HepG2 (cell line): Measurements from ENCODE around the gene LRFN2. TPM values are rescaled to one million over a fixed set of nuclear protein-coding genes. Genes with fewer than 3 reads are reported as not detected.

Experiments
- ATAC-seq: fragments of 200-7000 bp; cut with Tn5 transposase; 3 replicates; pipeline ENCODE4 v1.9.1; 2020; ENCODE audit warnings: mild to moderate bottlenecking, moderate library complexity
- BruUV-seq: library from RNA; stranded (reverse); fragments of 400-500 nt; replicated peaks from 2 replicates; lab custom pipeline; 2021; lab: Mats Ljungman, UMichigan
- CTCF ChIA-PET: fragments of 300-600 bp; formaldehyde crosslinking; extraction: SDS; loops from one replicate; lab custom pipeline; 2021; ENCODE audit warnings: low total read pairs, inconsistent platforms, low intra/inter-chr PET ratio; lab: Yijun Ruan, JAX
- POLR2A ChIA-PET: fragments of 350-600 bp; sonication (Branson Sonifier 250); formaldehyde crosslinking; loops from one replicate; lab custom pipeline; 2020; ENCODE audit warnings: antibody characterized with exemption, inconsistent platforms; lab: Yijun Ruan, JAX
- DNase-seq: peaks from one replicate; pipeline ENCODE4 v3.0.0-alpha.2; 2015; ENCODE audit warnings: low spot score
- FAIRE-seq: peaks from 3 replicates; lab custom pipeline; 2011; peaks lifted over from hg19 to GRCh38; lab: Jason Lieb, UNC
- H2AFZ ChIP-seq: one replicate; pipeline ENCODE4 v1.6.1; 2011; ENCODE audit warnings: low read length, inconsistent platforms
- H3K27ac ChIP-seq: fragments of 300-600 bp; 3 replicates; pipeline ENCODE4 v1.8.0; 2011; ENCODE audit warnings: mixed run types, mild to moderate bottlenecking, mixed read lengths, low read length, inconsistent platforms; ENCODE audit not compliant: insufficient read depth; ENCODE audit errors: extremely low read length
- H3K27me3 ChIP-seq, 2 experiments: fragments of 200-600 bp in 1 of 2; 2 replicates in 1 of 2; 3 replicates in 1 of 2; pipeline versions ENCODE4 v1.6.0 to v1.8.0; 2011; ENCODE audit warnings: low read length in 2 of 2, mild to moderate bottlenecking in 2 of 2, moderate library complexity in 2 of 2, inconsistent platforms in 1 of 2; ENCODE audit not compliant: insufficient read depth in 2 of 2, control insufficient read depth in 1 of 2
- H3K36me3 ChIP-seq, 2 experiments: fragments of 200-600 bp in 1 of 2; replicated peaks in 1 of 2; 2 replicates in 1 of 2; 3 replicates in 1 of 2; pipeline versions ENCODE4 v1.5.1 to v1.8.0; 2011; ENCODE audit warnings: low read length in 2 of 2, inconsistent platforms in 1 of 2; ENCODE audit not compliant: insufficient read depth in 2 of 2, control insufficient read depth in 1 of 2
- H3K4me1 ChIP-seq: 2 replicates; pipeline ENCODE4 v1.5.1; 2012; ENCODE audit warnings: low read length, inconsistent platforms; ENCODE audit not compliant: insufficient read depth
- H3K4me2 ChIP-seq: 2 replicates; pipeline ENCODE4 v1.6.0; 2011; ENCODE audit warnings: low read depth, low read length, inconsistent platforms
- H3K4me3 ChIP-seq, 3 experiments: fragments of 200-600 bp in 1 of 3; sonication (generic), shearing (Covaris generic) in 1 of 3; replicated peaks in 1 of 3; 2 replicates each; pipeline ENCODE4 v1.5.1; 2011 to 2016; ENCODE audit warnings: low read length in 3 of 3, inconsistent platforms in 2 of 3, low read depth in 2 of 3, mild to moderate bottlenecking in 2 of 3, control low read depth in 1 of 3, mixed read lengths in 1 of 3; ENCODE audit not compliant: insufficient read depth in 1 of 3
- H3K79me2 ChIP-seq: one replicate; pipeline ENCODE4 v1.6.1; 2011; ENCODE audit warnings: low read length, inconsistent platforms; ENCODE audit not compliant: insufficient read depth
- H3K9ac ChIP-seq: 2 replicates; pipeline ENCODE4 v1.6.0; 2011; ENCODE audit warnings: mild to moderate bottlenecking, low read depth, low read length, inconsistent platforms; ENCODE audit not compliant: insufficient read depth
- H3K9me3 ChIP-seq: 2 replicates; pipeline ENCODE4 v1.5.1; 2012; ENCODE audit warnings: mild to moderate bottlenecking, low read length
- H4K20me1 ChIP-seq: 2 replicates; pipeline ENCODE4 v1.6.0; 2011; ENCODE audit warnings: inconsistent platforms, mild to moderate bottlenecking, low read length, moderate library complexity; ENCODE audit not compliant: insufficient read depth
- CREM ChIP-seq, 2 experiments: sonication (generic) in 1 of 2; formaldehyde crosslinking in 1 of 2; IDR thresholded peaks; 2 replicates each; pipeline versions ENCODE4 v1.4.0 to v1.6.1; 2016 to 2020; ENCODE audit warnings: antibody characterized with exemption in 1 of 2, mild to moderate bottlenecking in 1 of 2, missing genetic modification reagents in 1 of 2
- FOXO1 ChIP-seq: sonication (generic); formaldehyde crosslinking; IDR thresholded peaks from 2 replicates; pipeline ENCODE4 v1.4.0; 2020; ENCODE audit warnings: missing genetic modification reagents
- NRL ChIP-seq: sonication (generic); formaldehyde crosslinking; IDR thresholded peaks from 2 replicates; pipeline ENCODE4 v1.5.0; 2020; ENCODE audit warnings: missing genetic modification reagents, mild to moderate bottlenecking, moderate library complexity, borderline replicate concordance
- ZFP41 ChIP-seq: sonication (generic); formaldehyde crosslinking; IDR thresholded peaks from 2 replicates; pipeline ENCODE4 v1.4.0; 2020; ENCODE audit warnings: mild to moderate bottlenecking, missing genetic modification reagents, borderline replicate concordance
- ZNF280D ChIP-seq: sonication (generic); formaldehyde crosslinking; IDR thresholded peaks from 2 replicates; pipeline ENCODE4 v1.5.1; 2020; ENCODE audit warnings: mild to moderate bottlenecking, missing genetic modification reagents
- WGBS: methylation state at CpG from one replicate; pipeline ENCODE4 v1.1.6; 2017; ENCODE audit warnings: low lambda C conversion rate; 5-methylcytosine and 5-hydroxymethylcytosine counted together
- in situ Hi-C: cut with HindIII; loops from 2 replicates; pipeline ENCODE4 v1.10.0; 2017; ENCODE audit warnings: low pct_unique_long_range_greater_than_20kb; ENCODE audit not compliant: extremely low pct_ligation_motif_present
- intact Hi-C: fragments of 100-400 bp; cut with micrococcal nuclease; formaldehyde crosslinking; loops from one replicate; pipeline ENCODE4 v1.10.0; 2022; ENCODE audit not compliant: unreplicated experiment
- polyA plus RNA-seq, 8 experiments: library from polyadenylated mRNA; depleted of rRNA in 3 of 8; stranded (reverse) in 7 of 8; unstranded in 1 of 8; fragments of >200 nt; fragmentation: Illumina TruSeq in 4 of 8; extraction: Trizol in 4 of 8; gene quantifications; 2 replicates each; pipeline versions ENCODE4 v1.2.1 to v1.2.3, GENCODE V29; 2011 to 2016; ENCODE audit warnings: low read depth in 4 of 8, missing spikeins in 1 of 8, mixed read lengths in 1 of 8; ENCODE audit not compliant: insufficient read depth in 1 of 8
- total RNA-seq, 5 experiments: library from RNA; depleted of rRNA; stranded (reverse); fragments of >200 nt; fragmentation: Illumina TruSeq; extraction: Trizol; gene quantifications; 2 replicates each; pipeline ENCODE4 v1.2.3, GENCODE V29; 2016; ENCODE audit warnings: low read depth in 1 of 5
- TF ChIP-seq, protein P1 (sequence below): IDR thresholded peaks from 2 replicates; pipeline ENCODE4 v1.6.1; 2016; ENCODE audit warnings: missing biosample characterization, missing genetic modification reagents, low read depth

The LRFN2 gene
- total and polyA plus RNA-seq, 2 of the 13 experiments (the other 11 are each of a cell fraction or from before 2014, with no cell fraction given): not detected

DNA sequence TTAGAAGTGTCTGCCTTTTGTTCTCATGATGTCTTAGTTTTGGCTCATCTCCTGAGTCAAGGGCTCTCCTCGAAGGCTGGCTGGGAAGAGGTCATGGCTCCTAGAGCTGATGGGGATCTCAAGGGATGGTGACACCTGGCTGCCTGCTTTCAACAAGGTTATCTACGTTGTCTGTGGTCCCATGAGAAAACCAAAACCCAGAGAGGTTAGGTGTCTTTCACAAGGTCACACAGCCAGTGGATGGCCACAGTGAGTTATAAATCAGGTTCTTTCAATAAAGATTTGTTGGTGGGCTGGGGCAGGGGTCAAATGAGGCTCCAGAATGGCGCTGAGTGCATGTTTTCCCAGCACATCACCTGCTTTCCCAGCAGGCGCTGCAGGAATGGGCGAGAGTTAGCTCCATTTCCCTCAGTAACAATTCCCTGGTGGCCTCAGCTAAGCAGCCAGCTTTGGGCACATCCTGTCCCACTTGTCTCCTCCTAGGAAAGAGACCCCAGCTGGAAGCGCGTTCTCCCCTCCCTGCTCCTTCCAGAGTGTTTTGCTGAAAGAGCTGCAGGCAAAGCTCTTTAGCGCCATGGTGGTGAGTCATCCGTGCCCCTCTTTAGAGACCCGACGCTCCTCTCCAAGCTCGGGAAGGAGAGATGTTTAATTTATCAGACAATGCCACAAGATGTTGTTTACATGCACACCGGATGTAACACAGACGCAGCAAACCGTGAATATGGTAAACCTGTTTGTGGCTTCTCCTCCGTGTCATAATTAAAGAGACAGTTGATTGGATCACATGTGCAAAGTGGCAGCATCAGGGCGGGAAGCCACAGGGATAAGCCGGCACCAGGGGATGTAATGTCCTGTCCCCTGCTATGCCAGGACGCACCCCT is 109.7 kb downstream of the LRFN2 start:
- H3K36me3 ChIP-seq: no peaks in the 10 kb centered on the region
- no peak overlapping the region for H3K4me2 ChIP-seq
- POLR2A ChIA-PET: no interaction called here
- FAIRE-seq: no peak
- no peak for ATAC-seq
- H4K20me1 ChIP-seq: no peaks in the 10 kb centered on the region
- H3K9ac ChIP-seq: no peak overlapping the region
- CTCF ChIA-PET: no interaction called here
- no TSS peak for BruUV-seq
- H3K9me3 ChIP-seq: no peaks in the 10 kb centered on the region
- H3K27me3 ChIP-seq: peaks cover 0 to 16% of the 10 kb centered on the region in 2 experiments; a peak in 3 of 5 replicates
- intact Hi-C loops: no loop called here
- TF ChIP-seq ZNF280D (no peak), CREM (IDR thresholded peaks at IDR 0.05) (no peak), CREM (CRISPR knock-in tag; IDR thresholded peaks at IDR 0.05) (no peak), ZFP41 (CRISPR knock-in tag) (no peak), NRL (CRISPR knock-in tag) (no peak), FOXO1 (no peak)
- TF ChIP-seq, protein P1, sequence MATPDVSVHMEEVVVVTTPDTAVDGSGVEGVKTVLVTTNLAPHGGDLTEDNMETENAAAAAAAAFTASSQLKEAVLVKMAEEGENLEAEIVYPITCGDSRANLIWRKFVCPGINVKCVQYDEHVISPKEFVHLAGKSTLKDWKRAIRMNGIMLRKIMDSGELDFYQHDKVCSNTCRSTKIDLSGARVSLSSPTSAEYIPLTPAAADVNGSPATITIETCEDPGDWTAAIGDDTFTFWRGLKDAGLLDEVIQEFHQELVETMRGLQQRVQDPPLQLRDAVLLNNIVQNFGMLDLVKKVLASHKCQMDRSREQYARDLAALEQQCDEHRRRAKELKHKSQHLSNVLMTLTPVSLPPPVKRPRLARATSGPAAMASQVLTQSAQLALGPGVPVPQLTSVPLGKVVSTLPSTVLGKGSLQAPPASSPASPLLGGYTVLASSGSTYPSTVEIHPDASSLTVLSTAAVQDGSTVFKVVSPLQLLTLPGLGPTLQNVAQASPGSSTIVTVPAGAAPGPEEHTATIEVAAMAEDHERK (CRISPR knock-in tag): no peak
- no peak overlapping the region for H3K4me3 ChIP-seq
- DNase-seq: no peak
- H3K79me2 ChIP-seq: no peaks in the 10 kb centered on the region
- WGBS: 5% methylated on average over 19 of the region's 19 CpGs
- in situ Hi-C loops: no loop called here
- no peaks in the 10 kb centered on the region for H3K4me1 ChIP-seq
- no peak overlapping the region for H2AFZ ChIP-seq
- H3K27ac ChIP-seq: no peak overlapping the region
